ENCODE data around the gene C2.

DNA sequence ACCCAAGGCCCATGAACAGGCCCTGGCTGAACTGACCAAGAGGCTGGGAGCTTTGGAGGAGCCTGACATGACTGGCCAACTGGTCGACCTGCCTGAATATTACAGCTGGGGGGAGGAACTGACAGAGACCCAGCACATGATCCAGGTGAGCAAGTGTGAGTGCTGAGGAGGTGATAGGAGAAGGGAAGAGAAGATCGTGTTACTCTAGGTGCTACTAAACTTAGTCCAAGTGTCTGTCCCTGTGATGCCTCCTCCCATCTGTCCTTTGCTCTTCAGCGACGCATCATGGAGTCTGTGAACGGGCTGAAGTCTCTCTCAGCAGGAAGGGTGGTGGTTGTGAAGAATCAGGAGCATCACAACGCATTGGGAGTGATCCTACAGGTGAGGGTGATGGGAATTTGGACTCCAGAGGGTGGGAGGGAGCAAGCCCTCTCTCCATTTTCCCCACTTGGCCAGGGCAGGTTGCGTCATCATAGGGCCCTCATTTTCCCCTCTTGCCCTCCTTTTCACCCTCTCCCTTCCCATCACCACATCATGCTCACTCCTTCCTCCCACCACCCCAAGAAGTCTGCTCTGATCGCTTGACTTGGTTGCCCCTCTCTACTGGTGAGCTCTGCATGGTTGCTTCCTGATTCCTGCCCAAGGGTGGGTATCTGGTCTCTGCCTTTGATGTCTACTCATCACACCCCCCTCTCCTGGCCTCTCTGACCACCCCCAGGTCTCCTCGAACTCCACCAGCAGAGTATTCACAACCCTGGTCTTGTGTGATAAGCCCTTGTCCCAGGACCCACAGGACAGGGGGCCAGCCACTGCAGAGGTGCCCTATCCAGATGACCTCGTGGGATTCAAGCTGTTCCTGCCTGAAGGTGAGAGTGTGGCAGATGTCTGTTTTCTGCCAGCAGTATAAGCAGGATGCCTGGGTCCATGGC is 39.7 kb downstream of the C2 start:
- TF ChIP-seq CTCF (IDR thresholded peaks at IDR 0.05; ENCODE audit: low read depth, low read length) = no peak
- TF ChIP-seq POLR2A (IDR thresholded peaks at IDR 0.05; ENCODE audit: extremely low read depth, insufficient read length) = no peak
- no peak for TF ChIP-seq MAX (IDR thresholded peaks at IDR 0.05; ENCODE audit: low read depth, low read length)
